Bronchial epithelial cell (primary cell): ENCODE measurements around the gene RAB11FIP4. TPM values are rescaled to one million over a fixed set of nuclear protein-coding genes. Genes with fewer than 3 reads are reported as not detected.

Source experiments
- DNase-seq: peaks from one replicate; pipeline ENCODE4 v3.0.0-alpha.2; 2010; ENCODE audit warnings: low read depth
- FAIRE-seq: peaks from 2 replicates; lab custom pipeline; 2011; peaks lifted over from hg19 to GRCh38; lab: Jason Lieb, UNC
- H3K27me3 ChIP-seq: 2 replicates; pipeline ENCODE4 v1.5.1; 2011; ENCODE audit warnings: low read length; ENCODE audit not compliant: control insufficient read depth, insufficient read depth
- H3K36me3 ChIP-seq: 2 replicates; pipeline ENCODE4 v1.5.1; 2011; ENCODE audit warnings: low read length; ENCODE audit not compliant: control insufficient read depth, insufficient read depth
- H3K4me3 ChIP-seq: 2 replicates; pipeline ENCODE4 v1.5.1; 2011; ENCODE audit warnings: mild to moderate bottlenecking, low read depth, low read length, control low read depth
- CTCF ChIP-seq: IDR thresholded peaks from 2 replicates; pipeline ENCODE4 v1.5.1; 2011; ENCODE audit warnings: mild to moderate bottlenecking, moderate library complexity, low read length, control low read depth, inconsistent platforms; ENCODE audit not compliant: insufficient read depth, severe bottlenecking
- total RNA-seq: library from RNA; depleted of rRNA; stranded (reverse); fragments of >200 nt; gene quantifications from 2 replicates; pipeline ENCODE4 v1.2.1, GENCODE V29; 2014

The RAB11FIP4 gene
- total RNA-seq, 1 donor from 2014 or later, result 17.6 TPM

GRCh38 chr17:31493656-31494155 lies 102.2 kb downstream of the RAB11FIP4 start:
- FAIRE-seq (no peak), DNase-seq (no peak)
- no peaks in the 10 kb centered on the region for H3K36me3 ChIP-seq
- no peak overlapping the region for H3K4me3 ChIP-seq
- TF ChIP-seq CTCF, result no peak
- no peaks in the 10 kb centered on the region for H3K27me3 ChIP-seq

GRCh38 chr17:31494259-31495021 lies 103.0 kb downstream of the RAB11FIP4 start:
- peak; percentile 47 for FAIRE-seq
- peak; percentile 84 for DNase-seq
- no peaks in the 10 kb centered on the region for H3K36me3 ChIP-seq
- no peak for TF ChIP-seq CTCF
- no peaks in the 10 kb centered on the region for H3K27me3 ChIP-seq
- H3K4me3 ChIP-seq, result no peak overlapping the region

- Histone ChIP-seq H3K36me3 (no peaks in the 10 kb centered on the region), H3K27me3 (no peaks in the 10 kb centered on the region), H3K4me3 (no peak overlapping the region)
- peak; percentile 62 for DNase-seq
- TF ChIP-seq CTCF, result no peak
- FAIRE-seq, result peak; percentile 18
These were observed 103.8 kb downstream of the RAB11FIP4 start for GRCh38 chr17:31495022-31495885.

GRCh38 chr17:31496097-31496496 lies 104.6 kb downstream of the RAB11FIP4 start:
- H3K27me3 ChIP-seq, result no peaks in the 10 kb centered on the region
- no peaks in the 10 kb centered on the region for H3K36me3 ChIP-seq
- no peak for DNase-seq
- no peak for FAIRE-seq
- no peak overlapping the region for H3K4me3 ChIP-seq
- TF ChIP-seq CTCF, result no peak

- FAIRE-seq (no peak), DNase-seq (no peak)
- no peak overlapping the region for H3K4me3 ChIP-seq
- H3K27me3 ChIP-seq, result no peaks in the 10 kb centered on the region
- no peak for TF ChIP-seq CTCF
- no peaks in the 10 kb centered on the region for H3K36me3 ChIP-seq
These were observed 105.1 kb downstream of the RAB11FIP4 start for GRCh38 chr17:31496601-31497000.
